NCI-H1436 treated with DMSO at 0.1 percent for 48 hours (cell line): Measurements from ENCODE around the gene TAF12.
"Not testable (repeated sequence)": the region's sequence is repeated elsewhere in the genome, so short reads cannot be mapped to it uniquely, and the experiment has no call there.

Experiments
- DNase-seq: peaks from one replicate; lab custom pipeline; 2025; lab: John Stamatoyannopoulos, UW

Gene TAF12

GRCh38 chr1:28642847-28643635 is at the start of gene TAF12:
Gene TAF12, minus strand, starts transcription at chr1:28643067. Its CDS starts 20,986 bp downstream, at chr1:28622081.
- DNase-seq = peak; percentile 62

GRCh38 chr1:28691627-28692026 is 48.8 kb upstream of the TAF12 start:
- DNase-seq = not testable (repeated sequence)

- no peak for DNase-seq
These were observed 42.1 kb upstream of the TAF12 start for GRCh38 chr1:28684937-28685336.

- DNase-seq = no peak
These were observed 40.0 kb upstream of the TAF12 start for GRCh38 chr1:28682840-28683239.

- DNase-seq = no peak
These were observed 37.3 kb upstream of the TAF12 start for GRCh38 chr1:28680151-28680550.

GRCh38 chr1:28675924-28676257 is 33.0 kb upstream of the TAF12 start:
- no peak for DNase-seq

GRCh38 chr1:28672971-28673370 is 30.1 kb upstream of the TAF12 start:
- not testable (repeated sequence) for DNase-seq

GRCh38 chr1:28671254-28671780 is 28.4 kb upstream of the TAF12 start:
- DNase-seq = no peak

GRCh38 chr1:28668956-28669723 is 26.3 kb upstream of the TAF12 start:
- DNase-seq = no peak

- DNase-seq = peak; percentile 53
These were observed 25.5 kb upstream of the TAF12 start, which contains the start of gene GMEB1 for GRCh38 chr1:28668191-28668955. Gene GMEB1, plus strand, starts transcription at chr1:28668784. Its CDS starts 14,829 bp downstream, at chr1:28683613.

GRCh38 chr1:28666806-28667205 is 23.9 kb upstream of the TAF12 start:
- no peak for DNase-seq

GRCh38 chr1:28663871-28664470 is 21.1 kb upstream of the TAF12 start:
- DNase-seq = no peak

GRCh38 chr1:28656335-28656734 is 13.5 kb upstream of the TAF12 start:
- DNase-seq = no peak

GRCh38 chr1:28655448-28656311 is 12.8 kb upstream of the TAF12 start:
- not testable (repeated sequence) for DNase-seq

- DNase-seq = not testable (repeated sequence)
These were observed 11.0 kb upstream of the TAF12 start for GRCh38 chr1:28653870-28654269.

- not testable (repeated sequence) for DNase-seq
These were observed 10.2 kb upstream of the TAF12 start for GRCh38 chr1:28653063-28653462.

- DNase-seq = peak; percentile 91
These were observed 5.8 kb upstream of the TAF12 start, which contains the start of gene RNU11 for GRCh38 chr1:28648474-28649198. Gene RNU11, plus strand, starts transcription at chr1:28648600.

GRCh38 chr1:28648008-28648473 is 5.2 kb upstream of the TAF12 start:
- DNase-seq = peak; percentile 91

- DNase-seq = no peak
These were observed 3.2 kb upstream of the TAF12 start for GRCh38 chr1:28646040-28646439.

GRCh38 chr1:28645406-28645805 is 2.5 kb upstream of the TAF12 start:
- not testable (repeated sequence) for DNase-seq
